OCI-LY7 (cell line): ENCODE results near the gene GSX1. TPM values are rescaled to one million over a fixed set of nuclear protein-coding genes. Genes with fewer than 3 reads are reported as not detected.

Source experiments
- BruUV-seq: library from RNA; stranded (reverse); fragments of 400-500 nt; replicated peaks from 2 replicates; lab custom pipeline; 2021; lab: Mats Ljungman, UMichigan
- CTCF ChIA-PET: fragments of 300-600 bp; sonication (Branson Sonifier 250); formaldehyde crosslinking; loops from one replicate; lab custom pipeline; 2022; ENCODE audit warnings: antibody characterized with exemption; ENCODE audit not compliant: unreplicated experiment; lab: Charles Lee
- POLR2A ChIA-PET: fragments of 300-600 bp; sonication (Branson Sonifier 250); formaldehyde crosslinking; loops from one replicate; lab custom pipeline; 2022; ENCODE audit warnings: antibody characterized with exemption; lab: Charles Lee
- DNase-seq: peaks from one replicate; pipeline ENCODE4 v3.0.0-alpha.2; 2015; ENCODE audit warnings: low spot score
- H2AFZ ChIP-seq: fragments of 200-600 bp; sonication (generic), shearing (Covaris generic); 2 replicates; pipeline ENCODE4 v1.6.1; 2014; ENCODE audit warnings: mild to moderate bottlenecking, antibody characterized with exemption, low read length, moderate library complexity
- H3K27ac ChIP-seq: fragments of 200-600 bp; sonication (generic); 2 replicates; pipeline ENCODE4 v1.5.1; 2014; ENCODE audit warnings: mixed run types, low read depth, mild to moderate bottlenecking, moderate library complexity, low read length, inconsistent platforms; ENCODE audit not compliant: poor library complexity, severe bottlenecking
- H3K36me3 ChIP-seq: fragments of 200-600 bp; sonication (generic); 2 replicates; pipeline ENCODE4 v1.6.1; 2014; ENCODE audit warnings: mild to moderate bottlenecking, antibody characterized with exemption, low read length, moderate library complexity, mixed read lengths; ENCODE audit not compliant: insufficient read depth
- H3K4me1 ChIP-seq: fragments of 200-600 bp; sonication (generic); 2 replicates; pipeline ENCODE4 v1.5.1; 2014; ENCODE audit warnings: mild to moderate bottlenecking, low read length; ENCODE audit not compliant: insufficient read depth, poor library complexity, severe bottlenecking
- H3K4me2 ChIP-seq: fragments of 200-600 bp; sonication (generic); 2 replicates; pipeline ENCODE4 v1.6.1; 2014; ENCODE audit warnings: mild to moderate bottlenecking, low read length
- H3K4me3 ChIP-seq: fragments of 200-600 bp; sonication (generic); 2 replicates; pipeline ENCODE4 v1.5.1; 2014; ENCODE audit warnings: mild to moderate bottlenecking, low read depth, low read length; ENCODE audit not compliant: poor library complexity, severe bottlenecking
- H3K79me2 ChIP-seq: fragments of 200-600 bp; sonication (generic); 2 replicates; pipeline ENCODE4 v1.6.1; 2016; ENCODE audit warnings: low read depth, mild to moderate bottlenecking, low read length, moderate library complexity, mixed read lengths; ENCODE audit not compliant: insufficient read depth
- H3K9me2 ChIP-seq: fragments of 200-600 bp; sonication (generic); 2 replicates; pipeline ENCODE4 v1.6.1; 2016; ENCODE audit warnings: mild to moderate bottlenecking, low read length, mixed read lengths; ENCODE audit not compliant: insufficient read depth
- H3K9me3 ChIP-seq: fragments of 200-600 bp; sonication (generic); 2 replicates; pipeline ENCODE4 v1.6.1; 2014; ENCODE audit warnings: mild to moderate bottlenecking, mixed run types, low read length, mixed read lengths
- H4K20me1 ChIP-seq: fragments of 200-600 bp; sonication (generic); 2 replicates; pipeline ENCODE4 v1.6.1; 2014; ENCODE audit warnings: mild to moderate bottlenecking, antibody characterized with exemption, low read length, moderate library complexity, mixed read lengths; ENCODE audit not compliant: insufficient read depth
- EZH2phosphoT487 ChIP-seq: fragments of 200-600 bp; sonication (generic); IDR thresholded peaks from 2 replicates; pipeline ENCODE4 v1.6.1; 2018; ENCODE audit warnings: low read depth, borderline replicate concordance, mild to moderate bottlenecking, mixed run types, antibody characterized with exemption, low read length, moderate library complexity, mixed read lengths
- intact Hi-C: fragments of 100-400 bp; cut with micrococcal nuclease; formaldehyde crosslinking; loops from one replicate; pipeline ENCODE4 v1.10.0; 2022; ENCODE audit not compliant: unreplicated experiment
- total RNA-seq, 2 experiments: library from RNA; depleted of rRNA in 1 of 2; stranded (reverse); fragments of >200 nt in 1 of 2; shearing (Covaris generic) in 1 of 2; gene quantifications; 2 replicates each; pipeline ENCODE4 v1.2.3, GENCODE V29; 2014 to 2022
- TF ChIP-seq, protein P1 (sequence below): fragments of 200-600 bp; sonication (generic); conservative IDR thresholded peaks from 2 replicates; pipeline ENCODE4 v1.5.1; 2014; ENCODE audit warnings: mild to moderate bottlenecking, antibody characterized with exemption, low read length, moderate library complexity, mixed read lengths

The GSX1 gene
- total RNA-seq, 2 experiments from 2014 or later = not detected

DNA sequence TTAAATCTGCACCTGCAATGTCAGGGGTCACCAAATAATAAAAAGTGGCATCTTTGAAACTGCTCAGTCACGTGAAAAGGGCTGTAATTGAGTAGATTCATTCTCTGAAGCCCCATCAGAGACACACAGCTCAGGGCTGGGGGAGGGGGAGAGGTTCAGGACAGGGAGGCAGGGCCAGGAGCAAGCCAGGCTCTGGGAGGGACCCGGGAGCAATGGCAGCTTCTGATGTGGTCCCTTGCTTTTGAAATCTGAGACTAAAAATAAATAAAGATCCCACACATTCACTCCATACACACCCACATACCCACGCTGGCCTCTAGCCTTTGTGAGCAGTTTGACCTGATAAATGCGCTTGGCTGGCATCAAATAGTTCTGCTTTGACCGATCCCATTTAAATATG lies 32.8 kb downstream of the GSX1 start:
- no peak overlapping the region for H3K27ac ChIP-seq
- no peaks in the 10 kb centered on the region for H3K9me2 ChIP-seq
- no peaks in the 10 kb centered on the region for H3K79me2 ChIP-seq
- TF ChIP-seq EZH2phosphoT487 = no peak
- TF ChIP-seq, protein P1, sequence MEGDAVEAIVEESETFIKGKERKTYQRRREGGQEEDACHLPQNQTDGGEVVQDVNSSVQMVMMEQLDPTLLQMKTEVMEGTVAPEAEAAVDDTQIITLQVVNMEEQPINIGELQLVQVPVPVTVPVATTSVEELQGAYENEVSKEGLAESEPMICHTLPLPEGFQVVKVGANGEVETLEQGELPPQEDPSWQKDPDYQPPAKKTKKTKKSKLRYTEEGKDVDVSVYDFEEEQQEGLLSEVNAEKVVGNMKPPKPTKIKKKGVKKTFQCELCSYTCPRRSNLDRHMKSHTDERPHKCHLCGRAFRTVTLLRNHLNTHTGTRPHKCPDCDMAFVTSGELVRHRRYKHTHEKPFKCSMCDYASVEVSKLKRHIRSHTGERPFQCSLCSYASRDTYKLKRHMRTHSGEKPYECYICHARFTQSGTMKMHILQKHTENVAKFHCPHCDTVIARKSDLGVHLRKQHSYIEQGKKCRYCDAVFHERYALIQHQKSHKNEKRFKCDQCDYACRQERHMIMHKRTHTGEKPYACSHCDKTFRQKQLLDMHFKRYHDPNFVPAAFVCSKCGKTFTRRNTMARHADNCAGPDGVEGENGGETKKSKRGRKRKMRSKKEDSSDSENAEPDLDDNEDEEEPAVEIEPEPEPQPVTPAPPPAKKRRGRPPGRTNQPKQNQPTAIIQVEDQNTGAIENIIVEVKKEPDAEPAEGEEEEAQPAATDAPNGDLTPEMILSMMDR = no peak
- no peak overlapping the region for H3K4me2 ChIP-seq
- ChIA-PET POLR2A (interaction anchor here (1.1 to 1.2 kb wide), 2 partner anchors 51 to 281 kb away, joined by 3 to 4 read pairs; no protein-coding TSS in a partner anchor), CTCF (no interaction called here)
- no peaks in the 10 kb centered on the region for H4K20me1 ChIP-seq
- no peak overlapping the region for H2AFZ ChIP-seq
- BruUV-seq = no TSS peak
- H3K4me3 ChIP-seq = no peak overlapping the region
- H3K36me3 ChIP-seq = no peaks in the 10 kb centered on the region
- H3K4me1 ChIP-seq = no peaks in the 10 kb centered on the region
- no peak for DNase-seq
- intact Hi-C loops = loop anchor here (5.0 to 10.0 kb wide), 3 partner anchors 293 to 880 kb away; no protein-coding TSS in a partner anchor
- no peaks in the 10 kb centered on the region for H3K9me3 ChIP-seq

DNA sequence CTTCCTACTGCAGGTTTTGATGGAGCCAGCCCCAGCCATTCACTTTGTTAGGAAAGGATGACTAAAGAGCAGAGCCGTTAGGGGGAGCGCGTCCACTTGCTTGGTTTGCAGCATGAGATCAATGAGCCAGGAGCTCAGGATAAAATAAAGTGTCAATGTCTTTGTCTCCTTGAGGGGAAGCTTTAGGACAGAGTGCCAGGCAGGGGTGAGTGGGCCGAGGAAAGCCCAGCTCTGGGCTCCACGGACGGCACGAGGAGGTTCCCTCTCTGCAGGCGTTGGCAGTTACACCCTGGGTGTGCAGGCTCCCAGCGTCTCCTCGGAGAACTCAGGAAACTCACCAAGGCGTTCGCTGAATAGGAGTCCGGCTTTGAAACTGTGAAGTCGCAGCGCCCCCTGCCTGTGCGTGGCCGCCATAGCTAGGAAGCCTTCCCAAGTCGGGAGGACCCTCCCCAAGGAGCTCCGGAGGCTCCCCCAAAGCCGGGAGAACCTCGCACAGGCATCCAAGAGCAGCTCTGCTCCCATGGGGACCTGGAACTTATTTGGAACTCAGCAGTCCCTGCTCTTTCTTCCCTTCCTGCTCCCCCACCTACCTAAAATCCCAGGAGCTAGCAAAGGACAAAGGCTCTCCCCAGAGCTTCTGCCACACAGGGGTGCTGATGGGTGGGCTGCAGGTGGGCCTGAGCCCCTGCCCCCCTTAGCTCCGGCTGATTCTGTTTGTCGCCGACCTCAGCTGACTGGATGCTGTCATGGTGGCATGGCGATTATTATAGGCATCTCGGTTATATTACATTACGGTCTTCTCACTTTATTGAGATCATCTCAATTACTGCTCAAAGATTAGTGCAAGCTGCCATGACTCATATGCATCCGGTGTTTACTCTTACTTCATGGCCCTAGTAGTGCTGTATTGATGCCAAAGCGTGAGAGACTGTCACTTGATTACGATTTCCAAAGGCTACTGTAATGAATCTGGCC lies 34.4 kb downstream of the GSX1 start:
- peak overlapping the region; percentile 41; the same call in 1 of the 2 replicates for H2AFZ ChIP-seq
- CTCF ChIA-PET = interaction anchor here (0.6 to 1.5 kb wide), 17 partner anchors 10 to 1658 kb away, joined by 3 to 10 read pairs (median 4); no protein-coding TSS in a partner anchor
- TF ChIP-seq, protein P1 = peak; percentile 96
- no peak for TF ChIP-seq EZH2phosphoT487
- BruUV-seq = no TSS peak
- no peak overlapping the region for H3K27ac ChIP-seq
- H3K79me2 ChIP-seq = no peaks in the 10 kb centered on the region
- intact Hi-C loops = loop anchor here (1.0 to 10.0 kb wide), 8 partner anchors 55 to 882 kb away; no protein-coding TSS in a partner anchor
- peak overlapping the region; percentile 42 for H3K4me3 ChIP-seq
- no peaks in the 10 kb centered on the region for H4K20me1 ChIP-seq
- POLR2A ChIA-PET = interaction anchor here (0.6 to 2.0 kb wide), 4 partner anchors 10 to 1453 kb away, joined by 3 to 5 read pairs (median 4); no protein-coding TSS in a partner anchor
- DNase-seq = peak; percentile 79
- no peaks in the 10 kb centered on the region for H3K36me3 ChIP-seq
- no peaks in the 10 kb centered on the region for H3K4me1 ChIP-seq
- H3K9me3 ChIP-seq = no peaks in the 10 kb centered on the region
- H3K9me2 ChIP-seq = no peaks in the 10 kb centered on the region
- peak overlapping the region; percentile 58 for H3K4me2 ChIP-seq
